H1 (cell line): ENCODE data around the gene GTSF1L. TPM values are rescaled to one million over a fixed set of nuclear protein-coding genes. Genes with fewer than 3 reads are reported as not detected.

Experiments used
- CTCF ChIA-PET: fragments of 300-600 bp; sonication (Branson Sonifier 250); formaldehyde crosslinking; loops from one replicate; lab custom pipeline; 2021; ENCODE audit not compliant: partially characterized antibody; lab: Charles Lee
- POLR2A ChIA-PET: fragments of 300-600 bp; sonication (Branson Sonifier 250); formaldehyde crosslinking; loops from one replicate; lab custom pipeline; 2021; ENCODE audit warnings: inconsistent platforms; ENCODE audit not compliant: partially characterized antibody; lab: Charles Lee
- DNase-seq, 2 experiments: peaks; one replicate each; pipeline versions ENCODE4 v3.0.0 to v3.0.0-alpha.2; 2010 to 2022; ENCODE audit warnings: low spot score in 2 of 2, low read depth in 1 of 2, mixed read lengths in 1 of 2
- FAIRE-seq: peaks from 2 replicates; lab custom pipeline; 2011; peaks lifted over from hg19 to GRCh38; lab: Jason Lieb, UNC
- H2AFZ ChIP-seq: 2 replicates; pipeline ENCODE4 v1.8.1; 2012; ENCODE audit warnings: low read length, inconsistent platforms
- H2AK5ac ChIP-seq: 2 replicates; pipeline ENCODE4 v1.6.1; 2013; ENCODE audit warnings: low read depth, low read length
- H2BK120ac ChIP-seq: replicated peaks from 2 replicates; pipeline ENCODE3; 2013; ENCODE audit warnings: low read depth, low read length, inconsistent platforms
- H2BK12ac ChIP-seq: 2 replicates; pipeline ENCODE4 v1.6.1; 2013; ENCODE audit warnings: low read depth, low read length
- H2BK15ac ChIP-seq: 2 replicates; pipeline ENCODE4 v1.6.1; 2013; ENCODE audit warnings: low read length
- H2BK20ac ChIP-seq: 2 replicates; pipeline ENCODE4 v1.6.1; 2013; ENCODE audit warnings: low read length
- H2BK5ac ChIP-seq: 2 replicates; pipeline ENCODE4 v1.6.1; 2013; ENCODE audit warnings: low read depth, low read length
- H3K14ac ChIP-seq: 2 replicates; pipeline ENCODE4 v1.6.1; 2013; ENCODE audit warnings: inconsistent platforms; ENCODE audit not compliant: insufficient read length
- H3K18ac ChIP-seq: 2 replicates; pipeline ENCODE4 v1.6.1; 2013; ENCODE audit warnings: low read length; ENCODE audit errors: extremely low read depth
- H3K23ac ChIP-seq: 2 replicates; pipeline ENCODE4 v1.6.1; 2013; ENCODE audit warnings: inconsistent platforms; ENCODE audit not compliant: insufficient read length
- H3K23me2 ChIP-seq: 2 replicates; pipeline ENCODE4 v1.6.1; 2013; ENCODE audit warnings: low read depth, low read length
- H3K27ac ChIP-seq: 2 replicates; pipeline ENCODE4 v1.6.1; 2011; ENCODE audit warnings: low read depth, low read length, inconsistent platforms
- H3K27me3 ChIP-seq, 4 experiments: replicated peaks in 1 of 4; 1 replicate in 1 of 4; 2 replicates in 3 of 4; pipeline versions ENCODE4 v1.6.1 to v1.8.1; 2011 to 2013; ENCODE audit warnings: low read length in 3 of 4, mild to moderate bottlenecking in 3 of 4, inconsistent platforms in 2 of 4, mixed read lengths in 2 of 4, moderate library complexity in 1 of 4; ENCODE audit not compliant: control insufficient read depth in 3 of 4, insufficient read depth in 3 of 4; ENCODE audit errors: extremely low read depth in 1 of 4
- H3K36me3 ChIP-seq, 4 experiments: 2 replicates each; pipeline versions ENCODE4 v1.6.1 to v1.8.1; 2011 to 2013; ENCODE audit warnings: mild to moderate bottlenecking in 4 of 4, low read length in 3 of 4, moderate library complexity in 2 of 4, control low read depth in 1 of 4, inconsistent platforms in 1 of 4; ENCODE audit not compliant: insufficient read depth in 4 of 4, control insufficient read depth in 2 of 4
- H3K4ac ChIP-seq: replicated peaks from 2 replicates; pipeline ENCODE3; 2013; ENCODE audit warnings: low read length, low read depth, mixed read lengths, inconsistent platforms; ENCODE audit not compliant: insufficient read length
- H3K4me1 ChIP-seq, 4 experiments: replicated peaks in 1 of 4; 1 replicate in 1 of 4; 2 replicates in 3 of 4; pipeline versions ENCODE4 v1.6.1 to v1.8.1; 2011 to 2013; ENCODE audit warnings: low read length in 3 of 4, inconsistent platforms in 2 of 4, mixed read lengths in 1 of 4; ENCODE audit not compliant: insufficient read depth in 4 of 4, control insufficient read depth in 3 of 4
- H3K4me2 ChIP-seq, 2 experiments: 2 replicates each; pipeline versions ENCODE4 v1.6.1 to v1.8.1; 2011 to 2013; ENCODE audit warnings: low read depth in 2 of 2, low read length in 2 of 2, control low read depth in 1 of 2, inconsistent platforms in 1 of 2, mild to moderate bottlenecking in 1 of 2; ENCODE audit not compliant: insufficient read depth in 1 of 2
- H3K4me3 ChIP-seq, 4 experiments: fragments of 200-600, 300-600 bp in 1 of 4; sonication (generic), shearing (Covaris generic), sonication (Bioruptor Twin) in 1 of 4; 2 replicates each; pipeline versions ENCODE4 v1.5.1 to v1.8.1; 2011 to 2016; ENCODE audit warnings: low read length in 4 of 4, low read depth in 3 of 4, control low read depth in 2 of 4, inconsistent platforms in 2 of 4, mild to moderate bottlenecking in 2 of 4, mixed read lengths in 1 of 4, moderate library complexity in 1 of 4; ENCODE audit not compliant: insufficient read depth in 2 of 4; ENCODE audit errors: extremely low read depth in 1 of 4
- H3K56ac ChIP-seq: replicated peaks from 2 replicates; pipeline ENCODE3; 2013; ENCODE audit warnings: low read depth, mild to moderate bottlenecking, mixed read lengths, low read length, inconsistent platforms; ENCODE audit not compliant: insufficient read length
- H3K79me1 ChIP-seq: 2 replicates; pipeline ENCODE4 v1.6.1; 2013; ENCODE audit warnings: low read depth, low read length, control low read depth
- H3K79me2 ChIP-seq, 2 experiments: 2 replicates each; pipeline versions ENCODE4 v1.6.1 to v1.8.1; 2012 to 2013; ENCODE audit warnings: low read length in 2 of 2, mild to moderate bottlenecking in 2 of 2, inconsistent platforms in 1 of 2; ENCODE audit not compliant: insufficient read depth in 2 of 2, control insufficient read depth in 1 of 2
- H3K9ac ChIP-seq, 4 experiments: replicated peaks in 1 of 4; 1 replicate in 1 of 4; 2 replicates in 3 of 4; pipeline versions ENCODE4 v1.6.1 to v1.8.1; 2011 to 2013; ENCODE audit warnings: low read depth in 3 of 4, low read length in 3 of 4, control low read depth in 2 of 4, mild to moderate bottlenecking in 2 of 4, moderate library complexity in 2 of 4, inconsistent platforms in 1 of 4; ENCODE audit errors: extremely low read depth in 1 of 4
- H3K9me3 ChIP-seq, 2 experiments: 2 replicates each; pipeline versions ENCODE4 v1.6.1 to v1.8.1; 2012 to 2013; ENCODE audit warnings: mild to moderate bottlenecking in 2 of 2, moderate library complexity in 2 of 2, control low read depth in 1 of 2, inconsistent platforms in 1 of 2, low read depth in 1 of 2, low read length in 1 of 2, mixed read lengths in 1 of 2; ENCODE audit not compliant: insufficient read depth in 2 of 2
- H4K20me1 ChIP-seq, 2 experiments: replicated peaks in 1 of 2; 2 replicates each; pipeline versions ENCODE3 to v1.8.1; 2011 to 2013; ENCODE audit warnings: inconsistent platforms in 2 of 2, low read length in 2 of 2, mild to moderate bottlenecking in 1 of 2; ENCODE audit not compliant: insufficient read depth in 2 of 2, control insufficient read depth in 1 of 2
- H4K5ac ChIP-seq: 2 replicates; pipeline ENCODE4 v1.6.1; 2013; ENCODE audit warnings: low read length, low read depth, mixed read lengths, inconsistent platforms; ENCODE audit not compliant: insufficient read length
- H4K8ac ChIP-seq: 2 replicates; pipeline ENCODE4 v1.8.0; 2013; ENCODE audit warnings: mild to moderate bottlenecking, moderate library complexity, low read length, inconsistent platforms; ENCODE audit not compliant: insufficient read depth; ENCODE audit errors: extremely low read depth
- H4K91ac ChIP-seq: replicated peaks from 2 replicates; pipeline ENCODE3; 2013; ENCODE audit warnings: low read length, mixed read lengths, inconsistent platforms; ENCODE audit not compliant: insufficient read length
- EGR1 ChIP-seq: IDR thresholded peaks from 2 replicates; pipeline ENCODE4 v1.6.1; 2011; ENCODE audit warnings: low read depth, low read length, borderline replicate concordance
- JUN ChIP-seq: IDR thresholded peaks from 2 replicates; pipeline ENCODE4 v1.6.1; 2011; ENCODE audit warnings: low read depth, mild to moderate bottlenecking, improper control_type of control experiment, low read length
- KDM5A ChIP-seq: fragments of 200-600 bp; IDR thresholded peaks from 2 replicates; pipeline ENCODE4 v1.7.1; 2012; ENCODE audit warnings: mild to moderate bottlenecking, low read length, inconsistent platforms, mixed read lengths
- SAP30 ChIP-seq: fragments of 300-600 bp; sonication (generic); IDR thresholded peaks from 2 replicates; pipeline ENCODE4 v1.7.1; 2012; ENCODE audit warnings: low read length, moderate library complexity, mild to moderate bottlenecking, inconsistent platforms; ENCODE audit not compliant: insufficient read depth, insufficient replicate concordance
- SIN3A ChIP-seq, 2 experiments: IDR thresholded peaks in 1 of 2; conservative IDR thresholded peaks in 1 of 2; 2 replicates each; pipeline ENCODE4 v1.6.1; 2011 to 2012; ENCODE audit warnings: low read length in 2 of 2, improper control_type of control experiment in 1 of 2, low read depth in 1 of 2, mild to moderate bottlenecking in 1 of 2
- WGBS, 2 experiments: shearing (Covaris generic) in 1 of 2; methylation state at CpG; one replicate each; pipeline versions ENCODE4 v1.1.6 to v1.1.7; 2013 to 2015; ENCODE audit warnings: low lambda C conversion rate in 2 of 2, mixed read lengths in 2 of 2, inconsistent platforms in 1 of 2, low coverage in 1 of 2, missing lambda C conversion rate in 1 of 2; ENCODE audit not compliant: insufficient replicate concordance in 2 of 2, insufficient coverage in 1 of 2, insufficient read length in 1 of 2; ENCODE audit errors: extremely low coverage in 1 of 2, missing lambda C conversion rate in 1 of 2; 5-methylcytosine and 5-hydroxymethylcytosine counted together
- polyA plus RNA-seq, 7 experiments: library from polyadenylated mRNA; depleted of rRNA in 3 of 7; stranded (reverse) in 5 of 7; unstranded in 2 of 7; fragments of >200 nt in 5 of 7; fragments of 200-250 nt in 2 of 7; gene quantifications; 1 replicate in 5 of 7; 2 replicates in 1 of 7; 4 replicates in 1 of 7; pipeline versions ENCODE4 v1.2.1 to v1.2.3, GENCODE V29; 2011 to 2013; ENCODE audit warnings: missing spikeins in 2 of 7, mixed read lengths in 2 of 7
- total RNA-seq: library from RNA; stranded (reverse); fragmentation: NEBNext Ultra II Directional; extraction: Animal tissue kit (Norgen Biotek cat#: 25700); gene quantifications from 2 replicates; pipeline ENCODE4 v1.2.1, GENCODE V29; 2021

Gene GTSF1L
- total and polyA plus RNA-seq, 2 of the 8 experiments (the other 6 are each of a cell fraction or from before 2014, with no cell fraction given) = not detected

DNA sequence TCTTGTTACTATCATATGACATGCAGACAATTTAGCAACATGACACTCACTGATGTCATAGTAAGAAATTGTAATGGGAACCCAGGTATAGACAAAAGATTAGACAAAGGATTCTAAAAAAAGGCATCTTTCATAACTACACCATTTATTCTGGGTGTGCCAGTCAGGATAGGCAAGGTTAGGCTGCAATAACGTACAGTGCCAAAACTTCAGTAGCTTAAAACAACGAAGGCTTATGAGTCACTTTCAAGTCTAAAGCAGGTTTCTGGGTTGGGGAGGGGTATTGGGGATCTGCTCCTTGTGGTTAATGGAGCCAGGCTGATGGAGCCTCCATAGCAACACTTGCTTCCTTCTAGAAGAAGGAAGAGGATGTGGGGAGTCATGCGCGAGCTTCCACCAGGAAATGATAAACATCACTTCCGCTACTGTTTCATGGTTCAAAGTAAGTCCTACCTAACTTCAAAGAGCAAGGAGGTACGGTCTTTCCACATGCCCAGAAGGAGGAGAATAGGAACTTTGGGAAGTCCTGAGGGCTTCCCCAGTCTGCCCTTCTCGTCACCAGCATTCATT is 2.0 kb upstream of the GTSF1L start:
- Histone ChIP-seq H2BK120ac (no peak overlapping the region), H2BK12ac (no peak overlapping the region), H3K27ac (no peak overlapping the region), H3K36me3 (no peaks in the 10 kb centered on the region), H3K27me3 (no peaks in the 10 kb centered on the region), H2BK5ac (no peak overlapping the region), H3K9me3 (no peaks in the 10 kb centered on the region), H3K14ac (no peak overlapping the region), H3K79me1 (no peaks in the 10 kb centered on the region), H2AFZ (no peak overlapping the region), H2BK20ac (no peak overlapping the region), H4K8ac (no peak overlapping the region), H3K18ac (no peak overlapping the region), H3K23me2 (no peaks in the 10 kb centered on the region), H3K4ac (no peak overlapping the region), H3K4me1 (no peaks in the 10 kb centered on the region), H2BK15ac (no peak overlapping the region), H3K4me3 (no peak overlapping the region), H3K4me2 (no peak overlapping the region), H3K79me2 (no peaks in the 10 kb centered on the region), H4K20me1 (no peaks in the 10 kb centered on the region), H2AK5ac (no peak overlapping the region), H3K23ac (no peak overlapping the region), H3K9ac (no peak overlapping the region), H4K5ac (no peak overlapping the region), H4K91ac (no peak overlapping the region), H3K56ac (no peak overlapping the region)
- ChIA-PET POLR2A (interaction anchor here (1.2 kb wide), 1 partner anchor 10 kb away, joined by 6 read pairs; no protein-coding TSS in a partner anchor), CTCF (interaction anchor here (0.5 to 1.5 kb wide), 4 partner anchors 11 to 399 kb away, joined by 3 to 8 read pairs (median 3); no protein-coding TSS in a partner anchor)
- TF ChIP-seq SIN3A (conservative IDR thresholded peaks at IDR 0.05 in 1 of 2, IDR thresholded peaks at IDR 0.05 in 1 of 2; ENCODE audit: low read depth in 1 of 2, low read length in 2 of 2) (no peak), KDM5A (no peak), SAP30 (no peak), JUN (no peak), EGR1 (no peak)
- FAIRE-seq (no peak), DNase-seq (no peak)
- WGBS, 2 experiments = 88% methylated on average over 7 of the region's 7 CpGs; no CpG with 5 or more reads in 1 of the 2 experiments
